PC-3 (cell line): ENCODE results near the gene CPA1. TPM values are rescaled to one million over a fixed set of nuclear protein-coding genes. Genes with fewer than 3 reads are reported as not detected.

ENCODE experiments used
- ATAC-seq: fragments of 200-7000 bp; cut with Tn5 transposase; 2 replicates; pipeline ENCODE4 v1.9.1; 2020; ENCODE audit warnings: mild to moderate bottlenecking, moderate library complexity
- Bru-seq: library from RNA; stranded (reverse); fragments of 400-500 nt; gene quantifications from one replicate; lab custom pipeline; 2021; lab: Mats Ljungman, UMichigan
- BruChase-seq, 2 experiments: library from RNA; stranded (reverse); fragments of 400-500 nt; gene quantifications; one replicate each; lab custom pipeline; 2021; lab: Mats Ljungman, UMichigan
- BruUV-seq: library from RNA; stranded (reverse); fragments of 400-500 nt; replicated peaks from 2 replicates; lab custom pipeline; 2021; lab: Mats Ljungman, UMichigan
- CTCF ChIA-PET: fragments of 300-600 bp; sonication (Branson Sonifier 250); formaldehyde crosslinking; loops from one replicate; lab custom pipeline; 2022; ENCODE audit warnings: antibody characterized with exemption; lab: Charles Lee
- POLR2A ChIA-PET: fragments of 300-600 bp; sonication (Branson Sonifier 250); formaldehyde crosslinking; loops from one replicate; lab custom pipeline; 2022; ENCODE audit warnings: antibody characterized with exemption; ENCODE audit not compliant: unreplicated experiment; lab: Charles Lee
- DNase-seq: peaks from one replicate; pipeline ENCODE4 v3.0.0-alpha.2; 2015
- H2AFZ ChIP-seq: fragments of 300-600 bp; sonication (generic); 2 replicates; pipeline ENCODE4 v1.6.0; 2016; ENCODE audit warnings: antibody characterized with exemption, low read length
- H3F3A ChIP-seq: fragments of 300-600 bp; sonication (generic); one replicate; pipeline ENCODE4 v1.6.0; 2017; ENCODE audit warnings: antibody characterized with exemption, low read length, control low read depth, mild to moderate bottlenecking; ENCODE audit not compliant: unreplicated experiment
- H3K27ac ChIP-seq: fragments of 300-600 bp; sonication (generic); 2 replicates; pipeline ENCODE4 v1.5.1; 2016; ENCODE audit warnings: mild to moderate bottlenecking, low read length
- H3K27me3 ChIP-seq: fragments of 300-600 bp; sonication (generic); 2 replicates; pipeline ENCODE4 v1.6.1; 2016; ENCODE audit warnings: low read length, mixed read lengths
- H3K36me3 ChIP-seq: fragments of 300-600 bp; sonication (generic); 2 replicates; pipeline ENCODE4 v1.6.1; 2016; ENCODE audit warnings: low read depth, mixed run types, low read length, mixed read lengths
- H3K4me1 ChIP-seq: fragments of 300-600 bp; sonication (generic); 2 replicates; pipeline ENCODE4 v1.5.1; 2016; ENCODE audit warnings: low read length; ENCODE audit not compliant: insufficient read depth
- H3K4me2 ChIP-seq: fragments of 300-600 bp; sonication (generic); 2 replicates; pipeline ENCODE4 v1.6.0; 2016; ENCODE audit warnings: low read length
- H3K4me3 ChIP-seq: fragments of 300-600 bp; sonication (generic); 2 replicates; pipeline ENCODE4 v1.5.1; 2016; ENCODE audit warnings: mild to moderate bottlenecking, low read length, mixed read lengths
- H3K79me2 ChIP-seq: fragments of 300-600 bp; sonication (generic); 2 replicates; pipeline ENCODE4 v1.6.1; 2017; ENCODE audit warnings: low read length, mixed read lengths
- H3K9ac ChIP-seq: fragments of 300-600 bp; sonication (generic); 2 replicates; pipeline ENCODE4 v1.6.0; 2016; ENCODE audit warnings: mild to moderate bottlenecking, low read length
- H3K9me2 ChIP-seq: fragments of 300-600 bp; sonication (generic); replicated peaks from 2 replicates; pipeline ENCODE4 v1.6.1; 2016; ENCODE audit warnings: mixed run types, low read length, mixed read lengths
- H3K9me3 ChIP-seq: fragments of 300-600 bp; sonication (generic); 2 replicates; pipeline ENCODE4 v1.6.1; 2016; ENCODE audit warnings: low read length, mixed read lengths
- H4K20me1 ChIP-seq: fragments of 300-600 bp; sonication (generic); 2 replicates; pipeline ENCODE4 v1.6.1; 2016; ENCODE audit warnings: low read length, mixed read lengths
- EZH2 ChIP-seq: fragments of 300-600 bp; sonication (generic); IDR thresholded peaks from one replicate; pipeline ENCODE4 v1.6.1; 2017; ENCODE audit warnings: antibody characterized with exemption, mild to moderate bottlenecking, low read length; ENCODE audit not compliant: unreplicated experiment
- EZH2phosphoT487 ChIP-seq: fragments of 300-600 bp; sonication (generic); IDR thresholded peaks from 2 replicates; pipeline ENCODE4 v1.6.1; 2018; ENCODE audit warnings: mild to moderate bottlenecking, antibody characterized with exemption, low read length, borderline replicate concordance
- intact Hi-C: fragments of 100-400 bp; cut with micrococcal nuclease; formaldehyde crosslinking; loops from 2 replicates; pipeline ENCODE4 v1.9.0; 2023
- long read RNA-seq: library from polyadenylated mRNA; unstranded; transcript quantifications from one replicate; pipeline ENCODE4 v2.0.0, GENCODE V29; 2021; ENCODE audit not compliant: unreplicated experiment
- total RNA-seq: library from RNA; depleted of rRNA; stranded (reverse); fragments of >200 nt; gene quantifications from 2 replicates; pipeline ENCODE4 v1.2.3, GENCODE V29; 2014; rRNA removed
- TF ChIP-seq, protein P1 (sequence below): fragments of 300-600 bp; sonication (generic); conservative IDR thresholded peaks from 2 replicates; pipeline ENCODE4 v1.5.1; 2017; ENCODE audit warnings: antibody characterized with exemption, low read depth, mild to moderate bottlenecking, low read length

CPA1 gene
- total RNA-seq, result not detected in 2 replicates
- not detected for Bru-seq, nascent RNA
- BruChase-seq, experiment 1, labeled RNA remaining after a 6-hour chase, result not detected
- not detected for BruChase-seq, experiment 2, labeled RNA remaining after a 2-hour chase
- long read RNA-seq, result 0 reads

DNA sequence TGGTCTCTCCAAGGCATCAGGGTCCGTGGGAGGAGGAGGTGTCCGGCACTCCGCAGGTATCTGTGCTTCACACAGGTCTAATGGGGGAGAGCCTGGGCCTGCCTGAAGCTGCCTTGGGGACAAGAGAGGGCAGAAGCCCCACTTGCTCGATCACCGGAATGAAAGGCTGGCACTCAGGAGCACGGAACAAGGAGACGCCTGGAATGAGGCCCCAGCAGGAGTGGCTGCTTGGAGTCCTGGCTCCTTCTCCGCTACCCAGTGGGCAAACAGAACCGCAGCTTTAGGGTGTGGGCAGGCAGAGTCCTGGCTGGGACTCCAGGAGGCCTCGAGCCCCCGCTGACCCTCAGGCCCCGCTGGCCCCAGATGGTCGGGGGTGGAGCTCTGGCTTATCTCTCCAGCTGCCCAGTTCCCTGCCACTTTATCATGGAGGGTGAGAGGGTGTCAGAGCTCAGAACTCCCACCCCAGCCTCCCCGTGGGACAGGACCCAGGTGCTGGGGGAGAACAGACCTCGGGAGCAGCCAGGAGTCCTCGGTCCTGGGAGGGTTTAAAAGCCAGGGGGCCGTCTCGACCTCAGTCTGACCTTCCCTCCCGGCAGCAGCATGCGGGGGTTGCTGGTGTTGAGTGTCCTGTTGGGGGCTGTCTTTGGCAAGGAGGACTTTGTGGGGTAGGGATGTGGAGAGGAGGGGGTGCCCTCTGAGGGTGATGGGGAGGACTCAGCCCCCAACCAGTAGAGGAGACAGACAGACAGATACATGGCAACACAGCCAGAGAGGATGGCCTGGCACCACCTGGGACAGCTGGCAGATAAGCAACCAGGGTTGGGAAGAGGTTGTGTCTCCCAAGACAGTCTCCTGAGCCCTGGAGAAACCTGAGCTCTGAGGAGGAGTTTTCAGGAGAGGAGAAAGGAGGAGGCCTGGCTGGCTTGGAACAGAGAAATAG is at the start of gene CPA1:
Gene CPA1 (plus strand): TSS at position 574 of the 940 bp plus-strand sequence. CDS start 27 bp downstream, at position 601.
- BruUV-seq, result no TSS peak
- H3K27ac ChIP-seq, result no peak within 1 kb of the TSS
- H3K27me3 ChIP-seq, result no peaks in the 10 kb centered on the region
- H3K9me3 ChIP-seq, result no peaks in the 10 kb centered on the region
- intact Hi-C loops, result no loop called here
- TF ChIP-seq EZH2phosphoT487 (no peak), EZH2 (no peak)
- TF ChIP-seq, protein P1, sequence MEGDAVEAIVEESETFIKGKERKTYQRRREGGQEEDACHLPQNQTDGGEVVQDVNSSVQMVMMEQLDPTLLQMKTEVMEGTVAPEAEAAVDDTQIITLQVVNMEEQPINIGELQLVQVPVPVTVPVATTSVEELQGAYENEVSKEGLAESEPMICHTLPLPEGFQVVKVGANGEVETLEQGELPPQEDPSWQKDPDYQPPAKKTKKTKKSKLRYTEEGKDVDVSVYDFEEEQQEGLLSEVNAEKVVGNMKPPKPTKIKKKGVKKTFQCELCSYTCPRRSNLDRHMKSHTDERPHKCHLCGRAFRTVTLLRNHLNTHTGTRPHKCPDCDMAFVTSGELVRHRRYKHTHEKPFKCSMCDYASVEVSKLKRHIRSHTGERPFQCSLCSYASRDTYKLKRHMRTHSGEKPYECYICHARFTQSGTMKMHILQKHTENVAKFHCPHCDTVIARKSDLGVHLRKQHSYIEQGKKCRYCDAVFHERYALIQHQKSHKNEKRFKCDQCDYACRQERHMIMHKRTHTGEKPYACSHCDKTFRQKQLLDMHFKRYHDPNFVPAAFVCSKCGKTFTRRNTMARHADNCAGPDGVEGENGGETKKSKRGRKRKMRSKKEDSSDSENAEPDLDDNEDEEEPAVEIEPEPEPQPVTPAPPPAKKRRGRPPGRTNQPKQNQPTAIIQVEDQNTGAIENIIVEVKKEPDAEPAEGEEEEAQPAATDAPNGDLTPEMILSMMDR, result no peak
- DNase-seq, result no peak
- POLR2A ChIA-PET, result interaction anchor here (0.5 kb wide), 1 partner anchor 109 kb away, joined by 3 read pairs; no protein-coding TSS in a partner anchor
- CTCF ChIA-PET, result no interaction called here
- H2AFZ ChIP-seq, result no peak within 1 kb of the TSS
- H3K4me3 ChIP-seq, result no peak within 1 kb of the TSS
- H3K9ac ChIP-seq, result no peak within 1 kb of the TSS
- ATAC-seq, result no peak
- no peaks in the 10 kb centered on the region for H3F3A ChIP-seq
- no peaks in the 10 kb centered on the region for H3K9me2 ChIP-seq
- no peaks in the 10 kb centered on the region for H4K20me1 ChIP-seq
- H3K4me2 ChIP-seq, result no peak within 1 kb of the TSS
- no peaks in the 10 kb centered on the region for H3K36me3 ChIP-seq
- H3K4me1 ChIP-seq, result no peaks in the 10 kb centered on the region
- H3K79me2 ChIP-seq, result no peaks in the 10 kb centered on the region

DNA sequence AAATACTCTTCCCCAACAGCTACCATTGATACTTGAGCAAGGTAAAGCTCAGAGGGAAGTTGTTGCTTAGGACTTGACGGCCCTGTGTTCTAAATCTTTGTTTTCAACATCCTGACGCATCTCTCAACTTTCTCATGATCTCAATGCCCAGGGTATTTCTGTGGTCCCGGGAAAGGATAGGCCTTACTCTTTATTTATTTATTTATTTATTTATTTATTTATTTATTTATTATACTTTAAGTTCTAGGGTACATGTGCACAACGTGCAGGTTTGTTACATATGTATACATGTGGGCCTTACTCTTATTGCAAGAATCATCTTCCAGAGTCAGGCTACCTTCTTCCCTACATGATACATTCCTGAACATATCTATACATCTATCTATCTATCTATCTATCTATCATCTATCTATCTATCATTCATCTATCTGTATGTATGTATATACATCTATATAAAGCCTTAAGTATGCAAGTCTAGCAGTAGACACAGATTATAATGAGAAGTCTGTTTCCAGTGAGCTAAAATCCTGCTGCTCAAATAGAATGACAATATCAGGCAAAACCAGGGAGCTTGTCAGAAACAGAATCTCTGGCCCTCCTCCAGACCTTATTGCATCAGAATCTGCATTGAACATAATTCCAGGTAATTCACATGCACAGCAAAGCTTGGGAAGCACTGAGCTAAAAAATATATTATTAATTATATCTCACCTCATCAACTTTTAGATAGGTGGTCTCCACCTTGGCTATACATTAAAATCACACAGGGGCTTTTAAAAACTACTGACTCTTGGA is 47.8 kb upstream of the CPA1 start:
- Histone ChIP-seq H4K20me1 (no peaks in the 10 kb centered on the region), H3K9ac (no peak overlapping the region), H3K9me3 (no peaks in the 10 kb centered on the region), H2AFZ (no peak overlapping the region), H3K9me2 (no peaks in the 10 kb centered on the region), H3K4me1 (no peaks in the 10 kb centered on the region), H3K79me2 (no peaks in the 10 kb centered on the region), H3K4me2 (no peak overlapping the region), H3K27me3 (no peaks in the 10 kb centered on the region), H3K27ac (no peak overlapping the region), H3K36me3 (no peaks in the 10 kb centered on the region), H3F3A (no peaks in the 10 kb centered on the region), H3K4me3 (no peak overlapping the region)
- ATAC-seq (no peak), DNase-seq (no peak)
- ChIA-PET POLR2A (no interaction called here), CTCF (no interaction called here)
- no TSS peak for BruUV-seq
- no peak for TF ChIP-seq EZH2
- TF ChIP-seq, protein P1, result no peak
- intact Hi-C loops, result no loop called here
